NCI-H2107 (cell line): ENCODE results near the gene ESYT2.

Experiments
- DNase-seq: peaks from one replicate; lab custom pipeline; 2025; lab: John Stamatoyannopoulos, UW

Gene ESYT2

DNA sequence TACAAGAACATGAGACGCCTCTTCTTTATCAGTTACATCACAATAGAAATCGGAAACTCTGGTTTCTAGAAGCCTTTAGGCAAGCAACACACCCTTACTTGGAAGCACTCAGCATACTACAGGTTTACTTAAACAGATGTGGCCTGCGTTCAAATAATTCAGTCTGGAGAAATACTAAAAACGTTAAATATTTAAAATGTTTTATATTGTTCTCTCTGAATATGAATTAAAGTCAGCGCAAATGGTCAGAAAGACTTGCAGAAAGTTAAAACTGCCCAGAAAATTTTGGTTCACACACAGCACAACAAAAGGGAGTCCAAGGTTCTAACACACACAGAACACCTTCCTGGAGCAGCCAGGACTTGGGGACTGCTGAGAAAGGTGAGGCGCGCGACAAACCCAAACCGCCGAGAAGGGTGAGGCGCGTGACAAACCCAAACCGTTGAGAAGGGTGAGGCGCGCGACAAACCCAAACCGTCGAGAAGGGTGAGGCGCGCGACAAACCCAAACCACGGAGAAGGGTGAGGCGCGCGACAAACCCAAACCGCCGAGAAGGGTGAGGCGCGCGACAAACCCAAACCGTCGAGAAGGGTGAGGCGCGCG, 25.8 kb downstream of the ESYT2 start:
- no peak for DNase-seq

DNA sequence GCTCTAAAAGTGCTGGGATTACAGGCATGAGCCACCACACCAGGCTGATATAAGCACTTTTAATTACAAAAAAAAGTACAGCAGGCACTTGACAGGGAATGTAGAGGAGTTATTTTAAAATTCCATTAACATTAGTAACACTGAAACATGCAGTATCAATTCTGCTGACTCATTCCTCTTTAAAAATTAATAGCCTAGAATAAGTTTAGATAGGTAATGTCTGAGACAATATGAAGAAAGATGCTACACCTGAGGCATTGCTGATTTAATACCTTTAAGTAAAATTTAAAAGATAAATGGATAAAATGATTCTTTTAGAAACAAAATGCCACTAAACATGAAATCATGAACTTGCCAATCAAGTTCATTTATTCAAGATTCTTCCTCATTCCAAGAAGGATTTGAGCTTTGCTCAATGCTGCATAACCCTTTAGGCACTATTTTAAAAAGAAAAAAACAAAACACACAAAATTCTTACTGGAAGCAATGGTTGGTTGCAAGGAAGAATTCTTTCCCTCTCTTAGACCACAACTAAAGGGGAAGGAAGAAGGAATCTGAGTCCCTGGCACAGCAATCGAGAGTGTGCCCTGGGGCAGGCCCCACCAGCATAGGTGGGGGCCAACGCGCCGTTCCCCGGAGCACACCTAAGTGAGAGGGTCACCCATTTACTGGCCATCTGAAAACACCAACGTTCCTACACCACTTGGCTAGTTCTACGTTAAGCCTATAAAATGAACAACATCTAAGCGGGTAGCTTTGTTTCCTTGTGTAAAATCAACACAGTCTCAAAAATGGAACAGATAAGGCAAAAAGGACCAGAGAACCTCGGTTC, 26.6 kb downstream of the ESYT2 start:
- no peak for DNase-seq

DNA sequence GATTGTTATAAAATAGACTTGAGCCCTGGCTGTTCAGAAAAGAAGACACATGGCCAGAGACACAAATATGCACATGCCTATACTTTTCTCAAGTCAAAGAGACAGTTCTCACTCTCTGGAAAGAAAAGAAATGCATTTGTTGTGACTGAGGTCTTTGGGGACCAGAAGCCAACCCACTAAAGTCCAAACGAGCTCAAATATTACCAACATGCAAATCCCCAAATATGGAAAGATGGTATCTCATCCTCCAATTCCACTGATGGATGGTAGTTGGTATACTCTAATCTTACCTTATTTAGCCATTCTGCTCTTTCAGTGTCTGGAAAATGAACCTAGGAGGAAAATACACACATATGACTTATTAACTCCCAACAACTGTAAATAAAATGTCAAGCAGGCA, 30.6 kb downstream of the ESYT2 start:
- DNase-seq = no peak

DNA sequence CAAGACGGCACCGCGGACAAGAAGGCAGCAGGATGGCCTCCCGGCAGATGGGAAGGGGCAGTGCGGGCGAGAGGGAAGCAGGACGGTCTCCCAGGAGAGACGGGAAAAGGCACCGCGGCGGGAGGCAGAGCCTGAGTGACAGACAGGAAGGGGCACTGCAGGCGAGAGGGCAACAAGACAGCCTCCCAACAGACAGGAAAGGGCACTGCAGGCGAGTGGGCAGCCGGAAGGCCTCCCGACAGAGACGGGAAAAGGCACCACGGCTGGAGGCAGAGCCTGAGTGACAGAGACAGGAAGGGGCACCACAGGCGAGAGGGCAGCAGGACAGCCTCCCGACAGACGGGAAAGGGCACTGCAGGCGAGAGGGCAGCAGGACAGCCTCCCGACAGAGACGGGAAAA, 32.6 kb downstream of the ESYT2 start:
- DNase-seq = no peak

DNA sequence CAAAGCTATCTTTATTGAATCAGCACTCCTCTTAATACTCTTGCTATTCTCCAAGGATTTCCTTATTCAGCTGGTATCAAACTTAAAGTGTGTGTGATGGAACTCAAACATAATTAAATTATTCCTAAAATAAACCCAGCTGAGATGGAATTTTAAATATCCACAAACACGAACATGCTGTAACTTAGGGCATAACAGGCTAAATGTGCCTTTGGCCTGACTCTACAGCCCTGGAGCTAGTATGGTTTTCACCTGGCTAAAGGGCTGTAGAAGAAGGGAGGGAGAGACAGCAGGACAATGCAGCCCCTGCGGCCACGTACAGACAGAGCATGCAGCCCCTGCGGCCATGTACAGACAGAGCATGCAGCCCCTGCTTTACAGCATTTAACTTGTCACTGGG, 34.0 kb downstream of the ESYT2 start:
- DNase-seq = no peak

DNA sequence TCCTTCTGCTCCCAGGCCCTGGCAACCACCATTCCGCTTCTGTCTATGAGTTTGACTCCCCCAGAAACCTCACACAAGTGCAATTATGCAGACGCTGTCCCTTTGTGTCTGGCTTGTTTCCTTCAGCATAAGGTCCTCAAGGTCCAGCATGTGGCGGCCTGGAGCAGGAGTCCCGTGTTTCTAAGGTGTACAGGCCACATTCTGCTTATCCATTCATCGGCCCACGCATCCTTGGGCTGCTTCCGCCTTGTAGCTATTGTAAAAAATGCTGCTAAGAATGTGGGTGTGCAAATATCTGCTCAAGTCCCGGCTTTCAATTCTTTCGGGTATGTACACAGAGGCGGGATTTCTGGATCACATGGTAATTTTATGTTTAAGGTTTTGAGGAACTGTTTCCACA, 38.2 kb downstream of the ESYT2 start:
- DNase-seq = no peak

DNA sequence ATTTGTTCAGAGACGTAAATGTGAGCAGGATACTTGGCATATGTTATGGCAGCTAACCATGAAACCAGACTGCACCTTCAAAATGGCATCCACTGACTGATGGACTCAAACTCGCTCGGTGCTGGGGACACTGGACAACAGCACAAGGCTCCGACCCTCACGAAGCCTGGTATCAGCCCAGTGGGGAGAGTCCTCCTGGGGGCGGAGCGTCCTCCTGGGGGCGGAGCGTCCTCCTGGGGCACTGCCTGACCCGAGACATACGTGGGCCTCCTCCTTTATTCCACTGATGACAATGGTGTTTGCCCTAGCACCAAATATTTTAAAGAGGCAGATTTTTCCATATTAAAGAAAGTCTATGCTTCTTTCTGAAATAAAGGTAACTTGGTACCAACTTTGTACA, 39.5 kb downstream of the ESYT2 start:
- DNase-seq = no peak

DNA sequence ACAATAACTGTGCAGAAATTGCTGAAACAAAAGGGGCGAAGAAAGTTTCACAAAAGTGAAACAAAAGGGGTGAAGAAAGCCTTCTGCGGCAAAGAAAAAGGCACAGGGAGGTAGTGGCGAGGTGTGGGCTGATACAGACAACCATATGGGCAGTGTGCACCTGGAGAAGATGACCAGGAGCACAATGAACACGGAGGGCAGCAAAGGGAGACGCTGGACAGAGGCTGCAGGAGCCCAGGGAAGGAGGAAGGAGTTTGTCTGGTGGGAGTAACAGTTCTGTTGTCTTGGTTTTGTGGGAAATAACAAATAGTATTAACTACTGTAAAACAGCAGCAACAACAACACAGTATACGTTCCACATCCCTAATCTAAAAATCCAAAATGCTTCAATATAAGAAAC, 42.4 kb downstream of the ESYT2 start:
- no peak for DNase-seq

DNA sequence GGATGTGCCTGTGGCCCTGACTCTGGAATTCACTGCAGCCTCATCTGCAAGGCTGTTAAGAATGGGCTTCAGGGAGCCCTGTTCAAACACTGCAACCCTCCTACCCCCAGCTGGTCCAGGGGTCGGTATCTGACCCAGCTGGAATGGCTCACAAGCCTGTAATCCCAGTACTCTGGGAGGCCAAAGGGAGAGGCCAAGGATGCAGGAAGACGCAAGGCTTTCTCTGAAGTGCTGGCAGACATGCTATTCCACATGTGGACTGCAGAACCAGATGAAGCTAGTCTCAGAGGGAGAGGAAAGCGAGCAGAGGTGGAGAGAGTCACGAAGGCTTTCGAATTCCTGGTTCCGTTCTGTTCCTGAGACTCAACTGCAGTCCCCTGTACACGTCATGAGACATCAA, 45.0 kb downstream of the ESYT2 start:
- no peak for DNase-seq

DNA sequence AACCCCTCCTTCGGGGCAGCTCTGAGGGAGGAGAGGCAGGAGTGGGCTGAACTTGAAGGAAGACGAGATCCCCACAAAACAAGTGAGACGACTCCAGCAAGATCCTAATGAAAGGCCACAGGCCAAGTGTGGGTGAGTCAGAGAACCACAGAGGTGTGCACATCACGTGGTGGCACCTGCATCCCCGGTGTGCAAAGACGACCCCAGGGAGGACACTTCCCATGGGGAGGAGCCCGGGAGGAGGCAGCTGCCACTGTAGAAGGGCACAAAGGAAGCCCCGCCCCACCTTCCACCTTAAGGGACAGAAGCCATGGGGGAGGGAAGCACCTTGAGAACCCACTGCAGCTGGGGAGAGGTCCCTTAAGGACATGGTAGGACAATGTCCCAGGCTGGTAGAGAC, 45.7 kb downstream of the ESYT2 start:
- no peak for DNase-seq

DNA sequence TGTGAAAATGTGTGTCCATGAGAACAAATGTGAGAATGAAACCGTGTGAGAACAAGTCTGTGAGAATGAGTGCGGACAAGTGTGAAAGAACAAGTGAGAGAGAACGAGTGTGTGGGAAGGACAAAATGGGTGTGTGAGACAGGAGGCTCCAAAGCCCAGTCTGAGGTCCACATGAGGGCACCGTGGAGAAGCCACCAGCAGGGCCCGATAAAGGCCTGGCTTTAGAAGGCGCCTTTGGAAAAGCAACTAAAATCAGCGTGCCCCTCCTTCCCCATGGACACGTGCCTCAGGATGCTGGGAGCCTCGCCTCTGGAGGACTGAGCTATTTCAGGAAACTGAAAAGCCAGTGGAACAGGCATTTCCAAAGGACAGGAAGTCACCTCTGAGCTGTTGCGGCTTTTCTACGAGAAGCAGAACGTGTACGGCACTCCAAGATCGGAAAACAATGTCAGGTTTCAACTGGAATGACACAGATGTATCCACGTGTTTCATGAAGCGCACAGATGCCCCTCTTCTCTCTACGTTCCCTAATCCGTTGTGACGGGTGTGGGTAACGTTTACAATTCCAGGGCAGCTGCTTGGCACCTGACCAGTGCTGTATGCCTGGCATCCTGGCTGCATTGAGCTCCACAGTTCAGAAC, 46.4 kb downstream of the ESYT2 start:
- DNase-seq = no peak

DNA sequence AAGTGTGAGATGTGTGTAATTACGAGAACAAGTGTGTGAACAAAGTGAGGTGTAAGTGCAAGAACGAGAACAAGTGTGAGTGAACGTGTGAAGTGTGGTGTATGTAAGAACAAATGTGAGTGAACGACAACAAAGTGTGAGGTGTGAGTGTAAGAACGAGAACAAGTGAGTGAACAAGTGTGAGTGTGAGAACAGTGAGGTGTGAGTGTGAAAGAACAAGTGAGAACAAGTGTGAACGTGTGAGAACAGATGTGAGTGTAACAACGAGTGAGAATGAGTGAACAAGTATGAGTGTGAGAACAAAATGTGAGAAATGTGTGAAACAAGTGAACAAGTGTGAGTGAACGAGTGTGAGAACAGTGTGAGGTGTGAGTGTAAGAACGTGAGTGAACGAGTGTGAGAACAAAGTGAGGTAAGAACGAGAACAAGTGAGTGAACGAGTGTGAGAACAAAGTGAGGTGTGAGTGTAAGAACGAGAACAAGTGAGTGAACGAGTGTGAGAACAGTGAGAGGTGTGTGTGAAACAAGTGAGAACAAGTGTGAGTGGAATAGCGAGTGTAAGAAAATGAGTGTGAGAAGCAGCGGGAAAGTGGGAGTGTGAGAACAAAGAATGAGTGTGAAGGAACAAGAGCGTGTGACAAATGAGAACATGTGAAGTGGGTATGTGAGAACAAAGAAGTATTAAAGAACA, 47.2 kb downstream of the ESYT2 start:
- DNase-seq = no peak

DNA sequence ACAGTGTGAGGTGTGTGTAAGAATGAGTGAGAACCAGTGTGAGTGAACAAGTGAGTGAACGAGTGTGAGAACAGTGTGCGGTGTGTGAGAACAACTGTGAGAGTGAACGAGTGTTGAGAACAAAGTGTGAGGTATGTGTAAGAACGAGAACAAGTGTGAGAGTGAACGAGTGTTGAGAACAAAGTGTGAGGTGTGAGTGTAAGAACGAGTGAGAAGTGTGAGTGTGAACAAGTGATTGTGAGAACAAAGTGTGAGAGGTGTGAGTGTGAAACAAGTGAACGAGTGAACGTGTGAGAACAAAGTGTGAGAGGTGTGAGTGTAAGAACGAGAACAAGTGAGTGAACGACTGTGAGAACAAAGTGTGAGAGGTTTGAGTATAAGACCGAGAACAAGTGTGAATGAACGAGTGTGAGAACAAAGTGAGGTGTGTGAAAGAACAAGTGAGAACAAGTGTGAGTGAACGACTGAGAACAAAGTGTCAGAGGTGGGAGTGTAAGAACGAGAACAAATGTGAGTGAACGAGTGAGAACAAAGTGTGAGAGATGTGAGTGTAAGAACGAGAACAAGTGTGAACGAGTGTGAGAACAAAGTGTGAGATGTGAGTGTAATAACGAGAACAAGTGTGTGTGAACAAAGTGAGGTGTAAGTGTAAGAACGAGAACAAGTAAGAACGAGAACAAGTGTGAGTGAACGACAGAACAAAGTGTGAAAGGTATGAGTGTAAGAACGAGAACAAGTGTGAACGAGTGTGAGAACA, 47.9 kb downstream of the ESYT2 start:
- no peak for DNase-seq

DNA sequence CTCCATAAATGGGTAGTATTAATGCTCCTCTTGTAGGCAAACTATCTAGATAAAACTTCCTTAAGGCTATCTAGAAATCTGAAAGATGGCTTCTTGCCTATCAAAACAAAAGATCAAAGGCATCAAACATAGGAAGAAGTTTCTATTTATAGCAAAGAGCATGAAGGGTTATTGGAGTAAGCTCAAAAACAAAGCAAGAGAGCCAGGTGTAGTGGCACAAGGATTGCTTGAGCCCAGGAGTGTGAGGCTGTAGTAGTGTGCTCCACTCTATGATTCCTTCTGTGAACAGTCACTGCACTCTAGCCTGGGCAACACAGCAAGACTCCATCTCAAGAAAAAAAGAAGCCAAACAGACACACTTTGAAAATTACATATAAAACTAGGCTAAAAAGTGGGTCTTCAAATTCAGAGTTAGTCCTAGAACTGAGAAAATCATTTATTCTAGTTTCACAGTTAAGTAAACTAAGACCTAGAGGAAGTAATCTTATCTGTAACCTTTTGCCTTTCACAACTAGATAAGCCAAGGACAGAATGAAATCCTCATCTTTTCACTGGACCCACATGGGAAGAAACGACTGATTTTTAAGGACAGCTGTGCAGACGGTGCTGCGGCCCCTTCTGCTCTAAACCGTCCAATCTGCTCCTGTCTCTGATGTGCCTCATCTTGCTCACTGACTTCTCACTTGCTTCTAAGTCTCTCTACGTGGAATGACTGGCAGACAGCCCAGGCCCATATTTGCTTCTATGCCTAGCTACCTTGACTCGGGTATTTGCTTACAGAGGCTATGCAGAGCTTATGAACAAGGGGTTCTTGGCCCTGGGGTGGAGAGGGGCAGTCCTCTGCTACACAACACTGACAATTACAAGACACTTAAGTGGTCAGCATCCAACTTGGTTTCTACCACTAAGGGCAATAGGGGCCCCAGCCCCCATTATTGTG, 50.0 kb downstream of the ESYT2 start:
- no peak for DNase-seq

DNA sequence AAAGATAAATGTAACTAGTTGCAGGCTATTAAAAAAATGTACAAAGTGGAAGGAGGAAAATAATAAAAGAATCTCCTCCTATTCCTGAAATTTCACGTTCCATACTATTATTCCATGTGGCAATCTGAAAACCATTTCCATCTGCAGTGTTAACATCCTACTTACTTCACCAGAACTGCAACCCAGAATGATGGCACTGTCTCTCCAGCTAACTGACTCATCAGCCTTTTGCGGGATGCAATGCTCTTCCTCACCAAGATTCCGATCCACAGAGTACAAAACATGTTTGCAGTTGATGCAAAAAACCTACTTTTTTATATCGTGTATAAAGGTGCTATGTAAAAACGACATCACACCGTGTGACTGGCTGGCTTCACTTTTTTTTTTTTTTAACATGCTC, 50.8 kb downstream of the ESYT2 start:
- no peak for DNase-seq

DNA sequence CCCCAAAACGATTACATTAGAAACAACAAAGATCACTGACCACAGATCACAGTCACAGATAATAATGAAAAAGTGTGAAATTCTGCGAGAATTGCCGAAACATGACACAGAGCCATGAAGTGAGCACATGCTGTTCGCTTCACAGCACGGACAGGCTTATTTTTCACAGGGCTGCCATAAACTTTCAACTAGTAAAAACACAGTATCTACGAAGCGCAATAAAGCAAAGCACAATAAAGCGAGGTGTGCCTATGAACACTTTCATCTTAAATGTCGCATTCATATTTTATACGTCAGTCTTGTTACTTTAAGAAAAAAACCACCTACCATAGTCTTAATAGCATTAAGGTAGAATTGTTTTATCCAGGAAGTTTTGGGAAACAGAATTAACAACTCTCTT, 51.5 kb downstream of the ESYT2 start:
- DNase-seq = no peak

DNA sequence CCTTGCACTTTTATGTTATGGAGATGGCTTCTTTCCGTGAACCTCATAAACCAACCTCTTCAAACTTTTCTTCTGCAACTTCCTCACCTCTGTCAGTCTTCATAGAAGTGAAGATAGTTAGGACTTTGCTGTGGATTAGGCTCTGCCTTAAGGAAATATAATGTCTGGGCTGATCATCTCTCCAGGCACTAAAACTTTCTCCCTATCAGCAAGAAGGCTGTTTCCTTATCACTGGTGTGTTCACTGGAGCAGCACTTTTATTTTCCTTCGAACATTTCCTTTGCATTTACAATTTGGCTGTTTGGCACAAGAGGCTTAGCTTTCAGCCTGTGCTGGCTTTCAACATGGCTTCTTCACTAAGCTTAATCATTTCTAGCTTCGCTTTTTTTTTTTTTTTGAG, 52.8 kb downstream of the ESYT2 start:
- DNase-seq = no peak

DNA sequence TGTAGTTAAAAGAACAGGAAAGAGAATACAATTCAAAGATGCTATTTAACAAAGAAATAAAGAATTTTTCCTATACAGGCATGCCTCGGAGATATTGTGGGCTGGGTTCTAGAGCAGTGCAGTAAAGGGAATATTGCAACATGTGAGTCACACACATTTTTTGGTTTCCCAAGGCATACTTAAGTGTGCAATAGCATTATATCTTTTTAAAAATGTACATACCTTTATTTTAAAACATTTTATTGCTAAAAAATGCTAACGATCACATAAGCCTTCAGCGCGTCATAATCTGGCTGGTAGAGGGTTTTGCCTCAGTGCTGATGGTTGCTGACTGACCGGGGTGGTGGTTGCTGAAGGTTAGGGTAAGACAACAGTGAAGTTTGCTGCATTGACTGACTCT, 54.4 kb downstream of the ESYT2 start:
- no peak for DNase-seq

DNA sequence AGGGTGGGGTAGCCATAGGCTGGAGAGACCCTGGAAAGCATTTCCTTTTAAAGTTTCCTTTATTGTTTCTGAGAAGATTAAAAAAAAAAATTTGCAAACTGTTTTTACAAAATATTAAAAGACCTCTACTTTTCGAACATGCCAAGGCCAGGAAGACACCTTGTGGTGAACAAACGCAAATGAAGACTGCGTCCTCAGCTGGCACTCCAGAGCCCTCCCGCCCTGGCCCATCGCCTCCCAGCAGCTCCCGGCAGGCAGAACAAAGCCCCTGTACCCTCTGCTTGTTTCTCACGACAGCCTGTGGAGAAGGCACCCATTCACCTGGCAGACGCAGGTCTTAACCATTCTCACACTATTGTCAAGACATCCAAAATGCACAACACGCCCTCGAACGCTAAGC, 56.4 kb downstream of the ESYT2 start:
- DNase-seq = no peak

DNA sequence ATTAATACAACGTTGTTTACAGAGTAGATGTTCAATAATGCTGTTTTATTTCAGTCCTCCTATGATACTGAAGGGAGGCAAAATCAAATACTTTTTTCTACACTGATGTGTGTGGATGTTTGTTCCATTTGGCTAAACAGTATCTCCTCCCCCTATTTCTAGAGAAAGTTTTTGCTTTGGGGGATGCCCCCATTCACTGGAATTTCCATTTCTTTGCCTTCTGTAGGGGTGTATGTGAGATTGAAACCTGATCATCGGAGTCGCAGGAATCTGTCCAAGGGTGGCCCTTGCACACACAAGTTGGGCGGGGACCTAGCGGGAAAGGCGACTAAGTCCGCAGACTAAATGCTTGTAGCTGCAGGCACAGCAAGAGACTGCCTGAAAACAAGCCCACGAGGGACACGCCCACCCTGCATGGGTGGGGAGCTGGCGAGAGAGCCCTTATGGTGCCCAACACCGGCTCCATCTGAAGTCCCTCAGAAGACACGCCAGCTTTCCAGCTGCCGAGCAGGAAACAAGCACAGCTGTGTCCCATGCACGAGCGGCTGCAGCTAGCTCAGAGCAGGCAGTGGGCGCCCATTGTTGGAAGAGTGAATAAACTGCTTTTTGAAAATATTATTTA, 58.0 kb downstream of the ESYT2 start:
- DNase-seq = no peak

DNA sequence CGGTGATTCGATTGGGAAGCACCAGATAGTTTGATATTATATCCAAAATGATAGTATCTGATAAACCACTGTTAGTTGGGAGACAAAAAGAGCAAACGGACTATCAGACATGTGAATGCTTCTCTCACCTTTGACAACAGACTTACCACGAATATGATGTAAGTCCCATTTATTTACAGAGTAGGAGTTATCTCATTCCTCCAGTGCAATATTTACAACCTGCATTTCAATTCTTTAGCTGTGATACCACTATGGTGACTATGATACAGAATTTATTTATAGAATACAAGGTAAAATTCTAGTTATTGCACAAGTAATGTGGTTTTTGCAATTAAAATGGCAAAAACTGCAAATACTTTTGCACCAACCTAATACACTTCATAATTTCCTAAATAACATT, 61.6 kb downstream of the ESYT2 start:
- no peak for DNase-seq
